ENCODE results near the gene ACSM3. TPM values are rescaled to one million over a fixed set of nuclear protein-coding genes. Genes with fewer than 3 reads are reported as not detected.
"Not testable (repeated sequence)": the region's sequence is repeated elsewhere in the genome, so short reads cannot be mapped to it uniquely, and the experiment has no call there.

ACSM3 gene
- total and polyA plus RNA-seq, 3 donors from 2014 or later, result 41.1 to 120 (median 68.0) TPM

DNA sequence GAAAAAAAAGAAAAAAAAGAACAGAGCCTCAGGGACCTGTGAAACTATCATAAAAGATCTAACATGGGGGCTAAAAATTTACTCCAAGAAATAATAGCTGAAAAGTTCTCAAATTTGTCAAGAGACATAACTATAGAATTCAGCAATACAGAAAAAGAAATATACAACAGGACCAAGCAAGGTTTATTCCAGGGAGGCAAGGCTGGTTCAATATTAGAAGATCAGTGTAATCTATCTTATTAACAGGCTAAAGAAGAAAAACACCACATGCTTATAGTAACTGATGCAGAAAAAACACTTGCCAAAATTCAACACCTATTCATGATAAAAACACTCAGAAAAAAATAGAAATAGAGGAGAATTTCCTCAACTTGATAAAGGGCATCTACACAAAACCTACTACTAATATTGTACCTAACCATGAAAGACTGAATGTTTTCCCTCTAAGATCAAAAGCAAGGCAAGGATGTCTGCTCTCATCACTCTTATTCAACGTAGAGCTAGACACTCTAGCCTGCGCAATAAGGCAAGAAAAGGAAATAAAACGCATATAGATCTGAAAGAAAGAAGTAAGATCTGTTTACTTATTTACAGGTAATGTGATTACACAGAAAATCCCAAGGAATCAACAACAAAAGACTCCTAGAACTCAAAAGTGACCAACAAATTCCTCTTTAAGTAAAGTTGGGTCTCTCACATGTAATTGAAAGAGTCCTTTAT is 1.2 kb upstream of the ACSM3 start:
- no peak for TF ChIP-seq POLR2A (IDR thresholded peaks at IDR 0.05)
- TF ChIP-seq, protein P1, sequence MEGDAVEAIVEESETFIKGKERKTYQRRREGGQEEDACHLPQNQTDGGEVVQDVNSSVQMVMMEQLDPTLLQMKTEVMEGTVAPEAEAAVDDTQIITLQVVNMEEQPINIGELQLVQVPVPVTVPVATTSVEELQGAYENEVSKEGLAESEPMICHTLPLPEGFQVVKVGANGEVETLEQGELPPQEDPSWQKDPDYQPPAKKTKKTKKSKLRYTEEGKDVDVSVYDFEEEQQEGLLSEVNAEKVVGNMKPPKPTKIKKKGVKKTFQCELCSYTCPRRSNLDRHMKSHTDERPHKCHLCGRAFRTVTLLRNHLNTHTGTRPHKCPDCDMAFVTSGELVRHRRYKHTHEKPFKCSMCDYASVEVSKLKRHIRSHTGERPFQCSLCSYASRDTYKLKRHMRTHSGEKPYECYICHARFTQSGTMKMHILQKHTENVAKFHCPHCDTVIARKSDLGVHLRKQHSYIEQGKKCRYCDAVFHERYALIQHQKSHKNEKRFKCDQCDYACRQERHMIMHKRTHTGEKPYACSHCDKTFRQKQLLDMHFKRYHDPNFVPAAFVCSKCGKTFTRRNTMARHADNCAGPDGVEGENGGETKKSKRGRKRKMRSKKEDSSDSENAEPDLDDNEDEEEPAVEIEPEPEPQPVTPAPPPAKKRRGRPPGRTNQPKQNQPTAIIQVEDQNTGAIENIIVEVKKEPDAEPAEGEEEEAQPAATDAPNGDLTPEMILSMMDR (IDR thresholded peaks at IDR 0.05), result no peak
- intact Hi-C loops (cut with DNase I; ENCODE audit: low total_unique reads), result no loop called here
- H3K9me3 ChIP-seq, result no peaks in the 10 kb centered on the region
- no peak overlapping the region for H3K4me3 ChIP-seq
- no peaks in the 10 kb centered on the region for H3K36me3 ChIP-seq (ENCODE audit: low read depth, missing control alignments)
- DNase-seq, result no peak
- no peaks in the 10 kb centered on the region for H3K4me1 ChIP-seq
- H3K27ac ChIP-seq, result no peak overlapping the region
- WGBS, 2 donors, result 93 to 96% methylated on average over 3 of the region's 3 CpGs
- H3K27me3 ChIP-seq, result no peaks in the 10 kb centered on the region

- H3K9me3 ChIP-seq; H3K4me3 ChIP-seq; intact Hi-C loops (cut with DNase I; ENCODE audit: low total_unique reads); H3K27ac ChIP-seq; H3K27me3 ChIP-seq; DNase-seq; H3K36me3 ChIP-seq (ENCODE audit: low read depth, missing control alignments); H3K4me1 ChIP-seq: not testable (repeated sequence)
- WGBS, 2 donors, result 89 to 95% methylated on average over 1 of the region's 1 CpG
These were observed 634 bp downstream of the ACSM3 start for GRCh38 chr16:20764448-20764847.

- H3K4me1 ChIP-seq, result no peaks in the 10 kb centered on the region
- DNase-seq, result no peak
- intact Hi-C loops (cut with DNase I; ENCODE audit: low total_unique reads), result no loop called here
- H3K27me3 ChIP-seq, result no peaks in the 10 kb centered on the region
- H3K27ac ChIP-seq, result no peak overlapping the region
- H3K36me3 ChIP-seq (ENCODE audit: low read depth, missing control alignments), result no peaks in the 10 kb centered on the region
- no peak for TF ChIP-seq POLR2A (IDR thresholded peaks at IDR 0.05)
- TF ChIP-seq, protein P1 (IDR thresholded peaks at IDR 0.05), result no peak
- H3K9me3 ChIP-seq, result no peaks in the 10 kb centered on the region
- 90 to 97% methylated on average over 2 of the region's 2 CpGs for WGBS, 2 donors
- no peak overlapping the region for H3K4me3 ChIP-seq
These were observed 1.9 kb downstream of the ACSM3 start for GRCh38 chr16:20765732-20766131.

DNA sequence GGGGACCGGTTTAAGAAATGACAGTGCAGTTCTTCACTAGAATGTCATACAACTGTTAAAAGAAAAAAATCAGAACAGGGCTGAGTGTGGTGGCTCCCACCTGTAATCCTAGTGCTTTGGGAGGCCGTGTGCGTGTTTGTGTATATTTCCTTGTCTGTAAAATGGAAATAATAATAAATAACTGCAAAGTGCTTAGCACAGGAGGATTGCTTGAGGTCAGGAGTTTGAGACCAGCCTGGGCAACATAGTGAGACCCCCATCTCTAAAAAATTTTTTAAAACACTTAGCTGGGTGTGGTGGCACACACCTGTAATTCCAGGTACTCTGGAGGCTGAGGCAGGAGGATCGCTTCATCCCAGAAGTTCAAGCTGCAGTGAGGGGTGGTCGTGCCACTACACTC is 2.5 kb downstream of the ACSM3 start:
- Histone ChIP-seq H3K27ac (no peak overlapping the region), H3K36me3 (ENCODE audit: low read depth, missing control alignments) (no peaks in the 10 kb centered on the region), H3K9me3 (no peaks in the 10 kb centered on the region), H3K4me1 (no peaks in the 10 kb centered on the region), H3K4me3 (no peak overlapping the region), H3K27me3 (no peaks in the 10 kb centered on the region)
- DNase-seq, result no peak
- TF ChIP-seq, protein P1 (IDR thresholded peaks at IDR 0.05), result no peak
- TF ChIP-seq POLR2A (IDR thresholded peaks at IDR 0.05), result no peak
- WGBS, 2 donors, result 87 to 88% methylated on average over 5 of the region's 5 CpGs
- intact Hi-C loops (cut with DNase I; ENCODE audit: low total_unique reads), result no loop called here

DNA sequence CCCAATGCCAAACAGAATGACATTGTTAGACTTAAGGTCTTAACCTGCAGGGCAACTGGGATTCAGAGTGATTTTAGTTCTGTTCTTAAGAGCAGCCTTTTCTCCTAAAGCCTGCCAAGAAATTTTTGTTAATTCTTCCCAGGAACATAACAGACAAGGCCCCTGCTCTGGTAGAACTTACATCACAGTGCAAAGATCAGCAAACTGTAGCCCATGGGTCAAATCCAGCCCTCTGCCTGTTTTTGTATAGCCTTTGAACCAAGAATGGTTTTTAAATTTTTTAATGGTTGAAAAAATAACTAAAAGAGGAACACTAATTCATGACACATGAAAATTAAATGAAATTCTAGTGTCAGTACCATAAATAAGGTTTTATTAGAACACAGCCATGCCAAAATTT is 3.8 kb downstream of the ACSM3 start:
- Histone ChIP-seq H3K27me3 (no peaks in the 10 kb centered on the region), H3K36me3 (ENCODE audit: low read depth, missing control alignments) (no peaks in the 10 kb centered on the region), H3K4me3 (no peak overlapping the region), H3K27ac (no peak overlapping the region), H3K9me3 (no peaks in the 10 kb centered on the region), H3K4me1 (no peaks in the 10 kb centered on the region)
- DNase-seq, result no peak
- intact Hi-C loops (cut with DNase I; ENCODE audit: low total_unique reads), result no loop called here
- TF ChIP-seq POLR2A (IDR thresholded peaks at IDR 0.05), result no peak
- TF ChIP-seq, protein P1 (IDR thresholded peaks at IDR 0.05), result no peak

Measured in testis (tissue), 3 donors.